Heart left ventricle (tissue), 13 donors: Measurements from ENCODE around the gene LPIN3.

ENCODE experiments used
- POLR2A ChIP-seq, 2 donors: fragments of 450-650 bp; IDR thresholded peaks; one replicate each; pipeline ENCODE4 v1.6.1; 2017; ENCODE audit warnings: antibody characterized with exemption in 2 of 2, mild to moderate bottlenecking in 2 of 2, moderate library complexity in 2 of 2
- TF ChIP-seq, protein P1 (sequence below), 12 donors: fragments of 200-600 bp; sonication (generic) in 4 of 12; IDR thresholded peaks; one replicate each; pipeline versions ENCODE4 v1.5.0 to v1.8.0; 2018 to 2022; ENCODE audit warnings: antibody characterized with exemption in 12 of 12, mild to moderate bottlenecking in 5 of 12
- donor health status: ischemic (EF 13 %, LVEDD 7.1; RV severe dilation, severe dysfunction).
- donor health status: DM: no; HTN: yes; CAD: no.
- donor health status: DM: no; HTN: no; CAD: no.
- donor health status: ischemic (EF 25% LVEDD 6.9; RV normal size, moderate dysfunction).
- donor health status: ischemic (EF 25% LVEDD 5.7; RV mildly dilated, moderate dysfunction).
- donor health status: ischemic (EF 35%, LVEDD 5.7; RV mildly dilated, moderate dysfunction).
- donor health status: nonischemic (EF 11% LVEDD 7.7; RV severe dilation, severe dysfunction).
- donor health status: DM: yes; HTN: yes; CAD: no.
- donor health status: PGD.
- donor health status: ischemic (EF 29% LVEDD 5.4; RV normal size, mild dysfunction).
- donor health status: nonischemic (EF 23%, LVEDD 6.1; RV moderate dilation, normal function).

DNA sequence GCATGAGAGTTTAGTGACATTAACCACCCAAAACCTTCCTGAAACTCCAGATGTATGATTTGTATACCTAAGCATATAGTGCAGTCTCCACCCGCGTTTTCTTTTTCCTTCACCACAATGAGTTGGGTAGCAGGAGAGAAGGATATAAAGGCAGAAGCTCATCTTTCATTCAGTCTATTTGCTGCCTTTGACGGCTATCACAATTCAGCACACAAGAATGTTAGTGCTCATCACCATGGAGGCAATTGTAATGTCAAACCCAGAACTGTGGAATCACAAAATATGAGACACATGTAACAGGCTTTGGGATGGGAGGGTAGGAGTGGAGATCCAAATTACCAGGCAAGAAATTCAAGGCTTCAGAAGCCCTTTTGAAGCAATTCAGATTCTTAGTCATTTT lies 40.7 kb upstream of the LPIN3 start:
- TF ChIP-seq, protein P1, sequence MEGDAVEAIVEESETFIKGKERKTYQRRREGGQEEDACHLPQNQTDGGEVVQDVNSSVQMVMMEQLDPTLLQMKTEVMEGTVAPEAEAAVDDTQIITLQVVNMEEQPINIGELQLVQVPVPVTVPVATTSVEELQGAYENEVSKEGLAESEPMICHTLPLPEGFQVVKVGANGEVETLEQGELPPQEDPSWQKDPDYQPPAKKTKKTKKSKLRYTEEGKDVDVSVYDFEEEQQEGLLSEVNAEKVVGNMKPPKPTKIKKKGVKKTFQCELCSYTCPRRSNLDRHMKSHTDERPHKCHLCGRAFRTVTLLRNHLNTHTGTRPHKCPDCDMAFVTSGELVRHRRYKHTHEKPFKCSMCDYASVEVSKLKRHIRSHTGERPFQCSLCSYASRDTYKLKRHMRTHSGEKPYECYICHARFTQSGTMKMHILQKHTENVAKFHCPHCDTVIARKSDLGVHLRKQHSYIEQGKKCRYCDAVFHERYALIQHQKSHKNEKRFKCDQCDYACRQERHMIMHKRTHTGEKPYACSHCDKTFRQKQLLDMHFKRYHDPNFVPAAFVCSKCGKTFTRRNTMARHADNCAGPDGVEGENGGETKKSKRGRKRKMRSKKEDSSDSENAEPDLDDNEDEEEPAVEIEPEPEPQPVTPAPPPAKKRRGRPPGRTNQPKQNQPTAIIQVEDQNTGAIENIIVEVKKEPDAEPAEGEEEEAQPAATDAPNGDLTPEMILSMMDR (IDR thresholded peaks at IDR 0.05), result no peak
- no peak for TF ChIP-seq POLR2A (IDR thresholded peaks at IDR 0.05)
